Liver (tissue), 9 donors: ENCODE measurements around the gene ZFP91. TPM values are rescaled to one million over a fixed set of nuclear protein-coding genes. Genes with fewer than 3 reads are reported as not detected.

Experiments used
- DNase-seq: peaks from one replicate; pipeline ENCODE4 v3.0.0-alpha.2; 2017; ENCODE audit warnings: low spot score
- H3K27ac ChIP-seq, 2 donors: one replicate each; pipeline ENCODE4 v1.7.0; 2013; ENCODE audit warnings: inconsistent platforms in 2 of 2, low read length in 2 of 2, control low read depth in 1 of 2, low read depth in 1 of 2, mild to moderate bottlenecking in 1 of 2
- H3K27me3 ChIP-seq, 4 donors: one replicate each; pipeline versions ENCODE4 v1.6.1 to v1.7.0; 2013; ENCODE audit warnings: low read length in 3 of 4, inconsistent platforms in 1 of 4, mild to moderate bottlenecking in 1 of 4, moderate library complexity in 1 of 4; ENCODE audit not compliant: control insufficient read depth in 4 of 4, insufficient read depth in 4 of 4
- H3K36me3 ChIP-seq, 4 donors: one replicate each; pipeline versions ENCODE4 v1.6.1 to v1.7.0; 2013; ENCODE audit warnings: low read length in 3 of 4, mild to moderate bottlenecking in 3 of 4, low read depth in 1 of 4, moderate library complexity in 1 of 4; ENCODE audit not compliant: control insufficient read depth in 4 of 4, insufficient read depth in 3 of 4
- H3K4me1 ChIP-seq, 4 donors: one replicate each; pipeline versions ENCODE4 v1.6.1 to v1.7.0; 2013; ENCODE audit warnings: low read length in 3 of 4, mild to moderate bottlenecking in 3 of 4, moderate library complexity in 1 of 4; ENCODE audit not compliant: control insufficient read depth in 4 of 4, insufficient read depth in 4 of 4
- H3K4me3 ChIP-seq, 3 donors: one replicate each; pipeline versions ENCODE4 v1.6.1 to v1.7.0; 2013; ENCODE audit warnings: low read length in 3 of 3, control low read depth in 1 of 3, low read depth in 1 of 3, mild to moderate bottlenecking in 1 of 3
- H3K9ac ChIP-seq, 2 donors: one replicate each; pipeline ENCODE4 v1.7.0; 2013; ENCODE audit warnings: low read length in 2 of 2, mild to moderate bottlenecking in 2 of 2, moderate library complexity in 2 of 2, control low read depth in 1 of 2, low read depth in 1 of 2
- H3K9me3 ChIP-seq, 4 donors: one replicate each; pipeline versions ENCODE4 v1.6.1 to v1.7.0; 2013; ENCODE audit warnings: low read length in 3 of 4; ENCODE audit not compliant: control insufficient read depth in 4 of 4
- EGR1 ChIP-seq, 2 donors: IDR thresholded peaks; 2 replicates each; pipeline ENCODE4 v1.6.1; 2016 to 2018; ENCODE audit warnings: antibody characterized with exemption in 2 of 2, low read depth in 2 of 2
- FOXA1 ChIP-seq: IDR thresholded peaks from 2 replicates; pipeline ENCODE4 v1.6.1; 2016; ENCODE audit warnings: antibody characterized with exemption
- FOXA2 ChIP-seq: IDR thresholded peaks from 2 replicates; pipeline ENCODE4 v1.6.1; 2016; ENCODE audit warnings: antibody characterized with exemption
- GABPA ChIP-seq, 2 donors: IDR thresholded peaks in 1 of 2; conservative IDR thresholded peaks in 1 of 2; 2 replicates each; pipeline ENCODE4 v1.6.1; 2016; ENCODE audit warnings: antibody characterized with exemption in 2 of 2, mild to moderate bottlenecking in 1 of 2, moderate library complexity in 1 of 2
- HNF4A ChIP-seq, 2 donors: conservative IDR thresholded peaks; 2 replicates each; pipeline ENCODE4 v1.6.1; 2016; ENCODE audit warnings: antibody characterized with exemption in 2 of 2, mild to moderate bottlenecking in 2 of 2
- HNF4G ChIP-seq: IDR thresholded peaks from 2 replicates; pipeline ENCODE4 v1.6.1; 2016; ENCODE audit warnings: antibody characterized with exemption
- JUND ChIP-seq, 2 donors: IDR thresholded peaks; 2 replicates each; pipeline ENCODE4 v1.6.1; 2016; ENCODE audit warnings: antibody characterized with exemption in 2 of 2
- NR2F2 ChIP-seq: IDR thresholded peaks from 2 replicates; pipeline ENCODE4 v1.6.1; 2016; ENCODE audit warnings: antibody characterized with exemption
- RAD21 ChIP-seq, 2 donors: IDR thresholded peaks; 2 replicates each; pipeline ENCODE4 v1.6.1; 2016; ENCODE audit warnings: antibody characterized with exemption in 2 of 2, mild to moderate bottlenecking in 2 of 2
- RXRA ChIP-seq, 2 donors: IDR thresholded peaks; 2 replicates each; pipeline ENCODE4 v1.6.1; 2017 to 2018; ENCODE audit warnings: antibody characterized with exemption in 2 of 2, mild to moderate bottlenecking in 1 of 2
- SP1 ChIP-seq: IDR thresholded peaks from 2 replicates; pipeline ENCODE4 v1.6.1; 2018; ENCODE audit warnings: antibody characterized with exemption, mild to moderate bottlenecking
- TAF1 ChIP-seq: conservative IDR thresholded peaks from 2 replicates; pipeline ENCODE4 v1.6.1; 2016; ENCODE audit warnings: antibody characterized with exemption, mild to moderate bottlenecking
- YY1 ChIP-seq: IDR thresholded peaks from 2 replicates; pipeline ENCODE4 v1.6.1; 2016; ENCODE audit warnings: antibody characterized with exemption, mild to moderate bottlenecking
- WGBS: extraction: QIAGEN DNeasy Blood & Tissue Kit; methylation state at CpG from one replicate; pipeline ENCODE4 v1.1.7; 2013; 5-methylcytosine and 5-hydroxymethylcytosine counted together
- polyA plus RNA-seq, 2 donors: library from polyadenylated mRNA; stranded (reverse) in 1 of 2; unstranded in 1 of 2; fragments of 200-250 nt in 1 of 2; fragments of >200 nt in 1 of 2; fragmentation: Nextera tagmentation in 1 of 2; extraction: Ambion mirVana in 1 of 2; gene quantifications; one replicate each; pipeline versions ENCODE4 v1.2.1 to v1.2.3, GENCODE V29; 2013 to 2015
- total RNA-seq, 2 donors: library from RNA; depleted of rRNA; stranded (reverse); fragments of >200 nt; gene quantifications; one replicate each; pipeline ENCODE4 v1.2.3, GENCODE V29; 2014
- TF ChIP-seq, protein P1 (sequence below): IDR thresholded peaks from 2 replicates; pipeline ENCODE4 v1.6.1; 2016; ENCODE audit warnings: antibody characterized with exemption, mild to moderate bottlenecking
- TF ChIP-seq, protein P2 (sequence below): IDR thresholded peaks from 2 replicates; pipeline ENCODE4 v1.6.1; 2016; ENCODE audit warnings: antibody characterized with exemption
- TF ChIP-seq, protein P3 (sequence below): fragments of 150-350 bp; IDR thresholded peaks from 2 replicates; pipeline ENCODE4 v1.5.1; 2017; ENCODE audit warnings: improper control_type of control experiment, low read depth, low read length; ENCODE audit not compliant: missing input control
- TF ChIP-seq, protein P4 (sequence below): IDR thresholded peaks from 2 replicates; pipeline ENCODE4 v1.6.1; 2016; ENCODE audit warnings: antibody characterized with exemption
- donor health status: healthy.
- donor health status: healthy.
- donor health status: healthy.
- donor health status: healthy.
- donor health status: healthy.

Gene ZFP91
- total and polyA plus RNA-seq, 4 donors, result 8.9 to 27.8 (median 20.0) TPM

DNA sequence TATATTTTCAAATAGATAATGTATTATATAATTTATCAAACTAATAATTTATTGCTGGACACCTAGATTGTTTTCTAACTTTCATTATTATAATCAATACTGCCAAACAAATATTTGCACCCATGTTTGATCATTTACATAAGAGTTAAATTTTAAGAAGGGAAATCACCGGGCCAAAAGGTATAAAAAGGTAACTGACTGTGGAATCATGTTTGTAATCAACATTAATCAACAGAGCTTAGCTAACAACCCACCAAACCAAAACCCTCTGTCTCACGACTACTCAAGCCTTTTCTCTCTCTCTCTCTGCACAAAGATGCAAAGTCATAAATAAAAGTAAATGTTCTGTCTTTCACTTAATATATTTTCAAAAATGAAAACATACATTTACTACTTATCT, 18.0 kb upstream of the ZFP91 start:
- H3K9ac ChIP-seq, result no peak overlapping the region
- TF ChIP-seq SP1 (no peak), TAF1 (no peak), YY1 (no peak), RAD21 (IDR thresholded peaks at IDR 0.05) (no peak), FOXA2 (no peak)
- TF ChIP-seq, protein P1, sequence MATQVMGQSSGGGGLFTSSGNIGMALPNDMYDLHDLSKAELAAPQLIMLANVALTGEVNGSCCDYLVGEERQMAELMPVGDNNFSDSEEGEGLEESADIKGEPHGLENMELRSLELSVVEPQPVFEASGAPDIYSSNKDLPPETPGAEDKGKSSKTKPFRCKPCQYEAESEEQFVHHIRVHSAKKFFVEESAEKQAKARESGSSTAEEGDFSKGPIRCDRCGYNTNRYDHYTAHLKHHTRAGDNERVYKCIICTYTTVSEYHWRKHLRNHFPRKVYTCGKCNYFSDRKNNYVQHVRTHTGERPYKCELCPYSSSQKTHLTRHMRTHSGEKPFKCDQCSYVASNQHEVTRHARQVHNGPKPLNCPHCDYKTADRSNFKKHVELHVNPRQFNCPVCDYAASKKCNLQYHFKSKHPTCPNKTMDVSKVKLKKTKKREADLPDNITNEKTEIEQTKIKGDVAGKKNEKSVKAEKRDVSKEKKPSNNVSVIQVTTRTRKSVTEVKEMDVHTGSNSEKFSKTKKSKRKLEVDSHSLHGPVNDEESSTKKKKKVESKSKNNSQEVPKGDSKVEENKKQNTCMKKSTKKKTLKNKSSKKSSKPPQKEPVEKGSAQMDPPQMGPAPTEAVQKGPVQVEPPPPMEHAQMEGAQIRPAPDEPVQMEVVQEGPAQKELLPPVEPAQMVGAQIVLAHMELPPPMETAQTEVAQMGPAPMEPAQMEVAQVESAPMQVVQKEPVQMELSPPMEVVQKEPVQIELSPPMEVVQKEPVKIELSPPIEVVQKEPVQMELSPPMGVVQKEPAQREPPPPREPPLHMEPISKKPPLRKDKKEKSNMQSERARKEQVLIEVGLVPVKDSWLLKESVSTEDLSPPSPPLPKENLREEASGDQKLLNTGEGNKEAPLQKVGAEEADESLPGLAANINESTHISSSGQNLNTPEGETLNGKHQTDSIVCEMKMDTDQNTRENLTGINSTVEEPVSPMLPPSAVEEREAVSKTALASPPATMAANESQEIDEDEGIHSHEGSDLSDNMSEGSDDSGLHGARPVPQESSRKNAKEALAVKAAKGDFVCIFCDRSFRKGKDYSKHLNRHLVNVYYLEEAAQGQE, result no peak
- 27% methylated on average over 2 of the region's 2 CpGs for WGBS
- no peaks in the 10 kb centered on the region for H3K27me3 ChIP-seq
- no peak overlapping the region for H3K27ac ChIP-seq
- H3K4me3 ChIP-seq, result no peak overlapping the region
- no peak for DNase-seq
- no peaks in the 10 kb centered on the region for H3K9me3 ChIP-seq
- peaks cover 1 to 33% (median 22%) of the 10 kb centered on the region in 4 donors for H3K4me1 ChIP-seq
- no peaks in the 10 kb centered on the region for H3K36me3 ChIP-seq

DNA sequence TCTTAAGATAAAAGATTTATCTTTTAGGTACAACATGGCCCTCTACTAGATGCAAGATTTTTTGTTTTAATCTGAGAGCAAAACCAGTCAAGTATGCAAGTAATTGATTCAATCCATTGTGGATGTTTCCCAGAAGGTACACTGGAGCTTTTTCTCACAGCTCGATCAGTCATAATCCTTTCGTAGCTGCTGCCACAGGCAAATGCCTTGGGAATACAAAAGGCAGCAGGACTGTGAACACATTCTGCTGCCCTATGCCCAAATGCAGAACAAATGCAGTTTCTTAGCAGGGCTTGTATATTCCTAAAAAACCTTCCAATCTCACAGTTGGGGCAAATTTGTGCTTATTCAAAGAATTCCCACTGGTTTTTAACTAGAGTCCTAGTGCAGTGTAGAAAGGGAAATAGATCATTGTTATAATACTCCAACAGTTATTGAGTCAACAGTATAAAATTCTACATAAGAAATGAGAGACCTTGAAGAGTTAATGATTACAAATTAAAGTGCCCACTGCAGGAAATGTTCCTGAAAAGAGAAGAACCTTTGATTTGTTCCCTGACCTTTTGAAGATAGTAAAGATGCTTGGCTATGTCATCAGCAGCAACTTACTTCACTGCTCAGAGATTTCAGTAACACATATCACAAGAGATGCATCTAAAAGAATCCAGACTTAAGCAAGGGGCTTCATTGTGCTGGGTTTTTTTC, 17.3 kb upstream of the ZFP91 start:
- Histone ChIP-seq H3K36me3 (peaks cover 0 to 2% (median 0%) of the 10 kb centered on the region in 4 donors), H3K27me3 (no peaks in the 10 kb centered on the region), H3K9ac (no peak overlapping the region), H3K4me1 (peaks cover 1 to 33% (median 22%) of the 10 kb centered on the region in 4 donors), H3K4me3 (no peak overlapping the region), H3K9me3 (no peaks in the 10 kb centered on the region), H3K27ac (no peak overlapping the region)
- 45% methylated on average over 2 of the region's 2 CpGs for WGBS
- DNase-seq, result no peak
- TF ChIP-seq, protein P2, sequence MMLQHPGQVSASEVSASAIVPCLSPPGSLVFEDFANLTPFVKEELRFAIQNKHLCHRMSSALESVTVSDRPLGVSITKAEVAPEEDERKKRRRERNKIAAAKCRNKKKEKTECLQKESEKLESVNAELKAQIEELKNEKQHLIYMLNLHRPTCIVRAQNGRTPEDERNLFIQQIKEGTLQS, result no peak
- TF ChIP-seq, protein P3, sequence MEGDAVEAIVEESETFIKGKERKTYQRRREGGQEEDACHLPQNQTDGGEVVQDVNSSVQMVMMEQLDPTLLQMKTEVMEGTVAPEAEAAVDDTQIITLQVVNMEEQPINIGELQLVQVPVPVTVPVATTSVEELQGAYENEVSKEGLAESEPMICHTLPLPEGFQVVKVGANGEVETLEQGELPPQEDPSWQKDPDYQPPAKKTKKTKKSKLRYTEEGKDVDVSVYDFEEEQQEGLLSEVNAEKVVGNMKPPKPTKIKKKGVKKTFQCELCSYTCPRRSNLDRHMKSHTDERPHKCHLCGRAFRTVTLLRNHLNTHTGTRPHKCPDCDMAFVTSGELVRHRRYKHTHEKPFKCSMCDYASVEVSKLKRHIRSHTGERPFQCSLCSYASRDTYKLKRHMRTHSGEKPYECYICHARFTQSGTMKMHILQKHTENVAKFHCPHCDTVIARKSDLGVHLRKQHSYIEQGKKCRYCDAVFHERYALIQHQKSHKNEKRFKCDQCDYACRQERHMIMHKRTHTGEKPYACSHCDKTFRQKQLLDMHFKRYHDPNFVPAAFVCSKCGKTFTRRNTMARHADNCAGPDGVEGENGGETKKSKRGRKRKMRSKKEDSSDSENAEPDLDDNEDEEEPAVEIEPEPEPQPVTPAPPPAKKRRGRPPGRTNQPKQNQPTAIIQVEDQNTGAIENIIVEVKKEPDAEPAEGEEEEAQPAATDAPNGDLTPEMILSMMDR, result no peak
- TF ChIP-seq GABPA (IDR thresholded peaks at IDR 0.05 in 1 of 2, conservative IDR thresholded peaks at IDR 0.05 in 1 of 2), result no peak
- TF ChIP-seq YY1, result no peak
- no peak for TF ChIP-seq JUND (IDR thresholded peaks at IDR 0.05)

DNA sequence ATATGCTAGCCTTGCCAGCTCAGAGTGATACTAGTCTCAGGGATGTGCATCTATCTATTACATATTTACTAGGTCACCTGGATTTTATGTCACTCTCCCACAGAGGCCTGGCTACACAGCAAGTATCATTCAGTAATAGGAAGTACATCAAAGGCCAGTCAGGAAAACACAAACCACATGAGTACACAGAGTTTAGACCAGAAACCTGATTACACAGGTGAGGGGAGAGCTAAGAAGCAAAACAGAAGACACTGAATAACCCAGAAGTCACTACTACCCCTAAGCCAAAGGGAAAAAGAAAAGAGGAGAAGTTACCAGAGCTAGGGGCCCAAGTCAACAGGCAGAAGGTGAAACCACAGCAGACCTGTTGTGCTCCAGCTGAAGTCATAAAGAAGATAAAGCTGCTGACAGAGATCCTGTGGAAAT, 16.5 kb upstream of the ZFP91 start:
- Histone ChIP-seq H3K4me1 (peaks cover 1 to 33% (median 22%) of the 10 kb centered on the region in 4 donors), H3K4me3 (no peak overlapping the region), H3K9ac (no peak overlapping the region), H3K27ac (no peak overlapping the region), H3K9me3 (no peaks in the 10 kb centered on the region), H3K27me3 (no peaks in the 10 kb centered on the region), H3K36me3 (peaks cover 0 to 3% (median 0%) of the 10 kb centered on the region in 4 donors)
- no peak for DNase-seq
- TF ChIP-seq JUND (IDR thresholded peaks at IDR 0.05) (no peak), NR2F2 (no peak), RXRA (IDR thresholded peaks at IDR 0.05) (no peak), HNF4A (conservative IDR thresholded peaks at IDR 0.05) (no peak), TAF1 (no peak), FOXA1 (no peak), HNF4G (no peak), RAD21 (IDR thresholded peaks at IDR 0.05) (no peak), EGR1 (IDR thresholded peaks at IDR 0.05; ENCODE audit: low read depth in 2 of 2) (no peak), SP1 (no peak), YY1 (no peak), GABPA (IDR thresholded peaks at IDR 0.05 in 1 of 2, conservative IDR thresholded peaks at IDR 0.05 in 1 of 2) (no peak)
- TF ChIP-seq, protein P1, result no peak
- TF ChIP-seq, protein P4, sequence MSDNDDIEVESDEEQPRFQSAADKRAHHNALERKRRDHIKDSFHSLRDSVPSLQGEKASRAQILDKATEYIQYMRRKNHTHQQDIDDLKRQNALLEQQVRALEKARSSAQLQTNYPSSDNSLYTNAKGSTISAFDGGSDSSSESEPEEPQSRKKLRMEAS, result no peak
